GM23248 (cell line): ENCODE data around the gene EIF2B1. TPM values are rescaled to one million over a fixed set of nuclear protein-coding genes. Genes with fewer than 3 reads are reported as not detected.

ENCODE experiments used
- DNase-seq: peaks from one replicate; pipeline ENCODE4 v3.0.0-alpha.2; 2015
- H2AFZ ChIP-seq: fragments of 200-600 bp; sonication (generic); 2 replicates; pipeline ENCODE4 v1.6.1; 2016; ENCODE audit warnings: antibody characterized with exemption
- H3F3A ChIP-seq: fragments of 200-600 bp; sonication (generic); 2 replicates; pipeline ENCODE4 v1.6.1; 2016; ENCODE audit warnings: mild to moderate bottlenecking, antibody characterized with exemption, mixed run types; ENCODE audit not compliant: insufficient read depth
- H3K27ac ChIP-seq: fragments of 200-600 bp; sonication (generic); 2 replicates; pipeline ENCODE4 v1.5.1; 2016; ENCODE audit warnings: mild to moderate bottlenecking
- H3K27me3 ChIP-seq: fragments of 200-600 bp; sonication (generic); replicated peaks from 2 replicates; pipeline ENCODE4 v1.6.1; 2016; ENCODE audit warnings: mild to moderate bottlenecking; ENCODE audit not compliant: insufficient read depth
- H3K36me3 ChIP-seq: fragments of 200-600 bp; sonication (generic); 2 replicates; pipeline ENCODE4 v1.6.1; 2016; ENCODE audit warnings: low read depth, mild to moderate bottlenecking
- H3K4me1 ChIP-seq: fragments of 200-600 bp; sonication (generic); 2 replicates; pipeline ENCODE4 v1.6.1; 2016; ENCODE audit warnings: mild to moderate bottlenecking; ENCODE audit not compliant: insufficient read depth
- H3K4me2 ChIP-seq: fragments of 200-600 bp; sonication (generic); one replicate; pipeline ENCODE4 v1.6.1; 2016; ENCODE audit warnings: mild to moderate bottlenecking; ENCODE audit not compliant: unreplicated experiment
- H3K4me3 ChIP-seq: fragments of 200-600 bp; sonication (generic); 2 replicates; pipeline ENCODE4 v1.5.1; 2016; ENCODE audit warnings: mild to moderate bottlenecking
- H3K79me2 ChIP-seq: fragments of 200-600 bp; sonication (generic); 2 replicates; pipeline ENCODE4 v1.6.1; 2016; ENCODE audit warnings: mild to moderate bottlenecking; ENCODE audit not compliant: insufficient read depth
- H3K9ac ChIP-seq: fragments of 200-600 bp; sonication (generic); 2 replicates; pipeline ENCODE4 v1.6.1; 2016; ENCODE audit warnings: mild to moderate bottlenecking
- H3K9me2 ChIP-seq: fragments of 200-600 bp; sonication (generic); 2 replicates; pipeline ENCODE4 v1.6.1; 2016; ENCODE audit warnings: mixed run types, mild to moderate bottlenecking, moderate library complexity; ENCODE audit not compliant: insufficient read depth
- H3K9me3 ChIP-seq: fragments of 200-600 bp; sonication (generic); one replicate; pipeline ENCODE4 v1.6.1; 2017; ENCODE audit warnings: low read depth
- H4K20me1 ChIP-seq: fragments of 200-600 bp; sonication (generic); 2 replicates; pipeline ENCODE4 v1.6.0; 2016; ENCODE audit not compliant: insufficient read depth
- EZH2 ChIP-seq: fragments of 200-600 bp; sonication (generic); IDR thresholded peaks from 2 replicates; pipeline ENCODE4 v1.6.1; 2018; ENCODE audit warnings: antibody characterized with exemption, mild to moderate bottlenecking; ENCODE audit not compliant: insufficient read depth, poor library complexity, severe bottlenecking
- EZH2phosphoT487 ChIP-seq: fragments of 200-600 bp; sonication (generic); IDR thresholded peaks from 2 replicates; pipeline ENCODE4 v1.6.1; 2018; ENCODE audit warnings: antibody characterized with exemption, moderate library complexity, mild to moderate bottlenecking, low read depth; ENCODE audit not compliant: insufficient read depth
- WGBS, 2 experiments: methylation state at CpG; one replicate each; pipeline ENCODE4 v1.1.6; 2015 to 2017; ENCODE audit warnings: low lambda C conversion rate in 2 of 2, low coverage in 1 of 2; ENCODE audit errors: missing lambda C conversion rate in 2 of 2; 5-methylcytosine and 5-hydroxymethylcytosine counted together
- in situ Hi-C: fragments of 300-500 bp; cut with MboI; formaldehyde crosslinking; loops from 2 replicates; pipeline ENCODE4 v1.15.0; 2020
- polyA plus RNA-seq: library from polyadenylated mRNA; unstranded; fragments of >200 nt; fragmentation: Nextera tagmentation; extraction: Ambion mirVana; gene quantifications from 2 replicates; pipeline ENCODE4 v1.2.1, GENCODE V29; 2016
- total RNA-seq: library from RNA; depleted of rRNA; stranded (reverse); fragments of >200 nt; shearing (Covaris generic); gene quantifications from 2 replicates; pipeline ENCODE4 v1.2.3, GENCODE V29; 2014

The EIF2B1 gene
- total and polyA plus RNA-seq, 2 experiments from 2014 or later: 63.5 to 88.0 TPM

DNA sequence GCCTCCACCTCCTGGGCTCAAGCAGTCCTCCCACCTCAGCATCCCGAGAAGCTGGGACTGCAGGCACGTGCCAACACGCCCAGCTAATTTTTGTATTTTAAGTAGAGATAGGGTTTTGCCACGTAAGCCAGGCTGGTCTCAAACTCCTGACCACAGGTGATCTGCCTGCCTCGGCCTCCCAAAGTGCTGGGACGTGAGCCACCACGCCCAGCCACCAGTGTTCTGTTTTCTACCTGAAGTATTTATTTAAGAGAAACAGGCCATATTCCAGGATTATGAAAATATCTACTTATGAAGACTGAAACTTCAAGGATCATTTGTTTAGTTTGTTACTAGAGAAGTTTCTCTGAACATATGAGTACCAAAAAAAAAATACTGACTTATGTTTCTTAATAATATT, 10.4 kb upstream of the EIF2B1 start:
- Histone ChIP-seq H3K79me2 (peaks cover 59% of the 10 kb centered on the region), H3K27me3 (no peaks in the 10 kb centered on the region), H3K4me2 (no peak overlapping the region), H3K9me3 (no peaks in the 10 kb centered on the region), H3K9ac (no peak overlapping the region), H2AFZ (no peak overlapping the region), H3K9me2 (no peaks in the 10 kb centered on the region), H4K20me1 (no peaks in the 10 kb centered on the region), H3F3A (no peaks in the 10 kb centered on the region), H3K4me1 (no peaks in the 10 kb centered on the region), H3K36me3 (peaks cover 37% of the 10 kb centered on the region), H3K4me3 (no peak overlapping the region), H3K27ac (no peak overlapping the region)
- TF ChIP-seq EZH2phosphoT487 (no peak), EZH2 (no peak)
- DNase-seq: no peak
- in situ Hi-C loops: no loop called here
- 86% methylated on average over 7 of the region's 7 CpGs for WGBS, 2 experiments

DNA sequence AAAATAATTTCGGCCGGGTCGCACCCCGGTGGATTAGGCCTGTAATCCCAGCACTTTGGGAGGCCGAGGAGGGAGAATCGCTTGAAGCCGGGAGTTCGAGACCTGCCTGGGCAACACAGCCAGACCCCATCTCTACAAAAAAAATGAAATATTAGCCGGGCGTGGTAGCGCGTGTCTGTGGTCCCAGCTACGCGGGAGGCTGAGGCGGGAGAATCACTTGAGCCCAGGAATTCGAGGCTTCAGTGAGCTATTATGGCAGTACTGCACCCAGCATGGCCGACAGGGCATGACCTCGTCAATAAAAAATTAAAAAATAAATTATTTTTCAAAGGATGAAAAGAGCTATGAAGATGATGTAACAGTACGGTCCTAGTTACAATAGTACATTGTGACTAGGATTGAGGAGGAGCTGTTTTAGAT, 666 bp upstream of the EIF2B1 start:
- in situ Hi-C loops: no loop called here
- Histone ChIP-seq H3K27me3 (no peaks in the 10 kb centered on the region), H3K9me2 (no peaks in the 10 kb centered on the region), H3K9me3 (no peaks in the 10 kb centered on the region), H2AFZ (peak overlapping the region; percentile 76), H3K4me3 (peak overlapping the region; percentile 93), H3K79me2 (peaks cover 83% of the 10 kb centered on the region), H3F3A (no peaks in the 10 kb centered on the region), H4K20me1 (no peaks in the 10 kb centered on the region), H3K36me3 (peaks cover 19% of the 10 kb centered on the region; the same call in 1 of the 2 replicates), H3K4me2 (peak overlapping the region; percentile 100), H3K9ac (peak overlapping the region; percentile 95), H3K4me1 (peaks cover 12% of the 10 kb centered on the region; the same call in 1 of the 2 replicates), H3K27ac (peak overlapping the region; percentile 70)
- WGBS, 2 experiments: 4% methylated on average over 19 of the region's 19 CpGs
- peak; percentile 32 for DNase-seq
- TF ChIP-seq EZH2 (no peak), EZH2phosphoT487 (no peak)

- no peaks in the 10 kb centered on the region for H3K27me3 ChIP-seq
- in situ Hi-C loops: no loop called here
- peaks cover 59% of the 10 kb centered on the region for H3K36me3 ChIP-seq
- H3K4me1 ChIP-seq: no peaks in the 10 kb centered on the region
- peak overlapping the region; percentile 22; the same call in 1 of the 2 replicates for H3K27ac ChIP-seq
- no peaks in the 10 kb centered on the region for H3K9me2 ChIP-seq
- no peak overlapping the region for H3K4me3 ChIP-seq
- no peak overlapping the region for H2AFZ ChIP-seq
- H3K9me3 ChIP-seq: no peaks in the 10 kb centered on the region
- peak; percentile 33 for DNase-seq
- 70 to 72% methylated on average over 15 of the region's 15 CpGs for WGBS, 2 experiments
- peaks cover 32% of the 10 kb centered on the region for H3F3A ChIP-seq
- no peak overlapping the region for H3K4me2 ChIP-seq
- no peak for TF ChIP-seq EZH2
- no peak for TF ChIP-seq EZH2phosphoT487
- H4K20me1 ChIP-seq: no peaks in the 10 kb centered on the region
- H3K9ac ChIP-seq: 0 out of 2 replicates have a peak overlapping the region, but pooled peaks have one; percentile 16
- H3K79me2 ChIP-seq: no peaks in the 10 kb centered on the region; the same call in 1 of the 2 replicates
Measured at GRCh38 chr12:123621619-123622530, 11.6 kb downstream of the EIF2B1 start.

DNA sequence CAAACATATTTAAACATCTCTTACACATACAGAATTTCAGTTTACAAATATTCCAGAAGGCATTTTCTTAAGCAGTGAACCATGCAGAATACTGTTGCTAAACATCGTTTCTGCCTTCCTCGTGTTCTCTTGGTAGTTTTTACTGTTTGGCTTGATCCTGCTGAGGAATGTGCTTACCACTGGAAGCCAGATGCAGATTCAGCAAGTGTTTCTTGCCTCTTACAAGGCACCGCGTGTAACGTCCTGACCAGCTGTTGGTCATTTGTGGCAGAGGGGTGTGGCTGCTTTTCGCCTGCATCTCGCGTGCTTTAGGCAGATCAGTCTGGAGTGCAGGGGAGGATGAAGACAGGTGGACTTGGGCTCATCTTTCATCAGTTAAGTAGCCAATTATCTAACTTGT, 12.4 kb downstream of the EIF2B1 start:
- Histone ChIP-seq H3K9me2 (no peaks in the 10 kb centered on the region), H3K9me3 (no peaks in the 10 kb centered on the region), H3K4me3 (no peak overlapping the region), H3F3A (peaks cover 32% of the 10 kb centered on the region), H3K4me2 (no peak overlapping the region), H3K4me1 (no peaks in the 10 kb centered on the region), H3K36me3 (peaks cover 61% of the 10 kb centered on the region), H3K79me2 (peaks cover 6% of the 10 kb centered on the region; the same call in 1 of the 2 replicates), H2AFZ (no peak overlapping the region), H4K20me1 (no peaks in the 10 kb centered on the region), H3K27me3 (no peaks in the 10 kb centered on the region), H3K9ac (no peak overlapping the region), H3K27ac (0 out of 2 replicates have a peak overlapping the region, but pooled peaks have one; percentile 22)
- peak; percentile 41 for DNase-seq
- WGBS, 2 experiments: 33 to 40% methylated on average over 8 of the region's 8 CpGs
- TF ChIP-seq EZH2 (no peak), EZH2phosphoT487 (no peak)
- in situ Hi-C loops: no loop called here
